ENCODE measurements around the gene BCAM. TPM values are rescaled to one million over a fixed set of nuclear protein-coding genes. Genes with fewer than 3 reads are reported as not detected.
A peak's percentile ranks its signal among the peaks of the same experiment; 100 is the strongest.

BCAM gene
- polyA plus RNA-seq, 1 donor from 2014 or later = 0.54 TPM

GRCh38 chr19:44841231-44841630 lies 32.3 kb downstream of the BCAM start:
- Histone ChIP-seq H3K9me2 (ENCODE audit: insufficient read depth, low read length) (no peaks in the 10 kb centered on the region), H3K4me3 (ENCODE audit: low read length) (no peak overlapping the region), H3K9me3 (ENCODE audit: low read length) (no peaks in the 10 kb centered on the region), H3K4me2 (ENCODE audit: low read length) (no peak overlapping the region), H3K27me3 (ENCODE audit: insufficient read depth, low read depth, low read length) (no peaks in the 10 kb centered on the region), H3K79me2 (replicated peaks; ENCODE audit: insufficient read depth, low read length) (no peaks in the 10 kb centered on the region), H3K36me3 (ENCODE audit: insufficient read depth, low read length) (no peaks in the 10 kb centered on the region), H3F3A (ENCODE audit: insufficient read depth, low read length, poor library complexity, severe bottlenecking) (no peaks in the 10 kb centered on the region), H3K9ac (ENCODE audit: low read length) (no peak overlapping the region), H3K27ac (ENCODE audit: low read length) (no peak overlapping the region), H2AFZ (ENCODE audit: low read depth, low read length) (no peak overlapping the region), H4K20me1 (ENCODE audit: insufficient read depth) (no peaks in the 10 kb centered on the region)
- TF ChIP-seq MXI1 (conservative IDR thresholded peaks at IDR 0.05; ENCODE audit: poor library complexity, severe bottlenecking) (no peak), SMC3 (conservative IDR thresholded peaks at IDR 0.05; ENCODE audit: poor library complexity) (no peak), EP300 (conservative IDR thresholded peaks at IDR 0.05; ENCODE audit: poor library complexity, severe bottlenecking) (no peak), EZH2 (IDR thresholded peaks at IDR 0.05; ENCODE audit: borderline replicate concordance, insufficient read depth, low read length, poor library complexity, severe bottlenecking) (no peak), CTCF (IDR thresholded peaks at IDR 0.05; ENCODE audit: poor library complexity, severe bottlenecking) (no peak), RAD21 (conservative IDR thresholded peaks at IDR 0.05) (no peak), REST (IDR thresholded peaks at IDR 0.05; ENCODE audit: borderline replicate concordance) (no peak), TAF1 (IDR thresholded peaks at IDR 0.05; ENCODE audit: low read depth) (no peak), POLR2AphosphoS5 (IDR thresholded peaks at IDR 0.05) (no peak)

GRCh38 chr19:44845286-44845611 lies 36.3 kb downstream of the BCAM start:
- no peaks in the 10 kb centered on the region for H3F3A ChIP-seq (ENCODE audit: insufficient read depth, low read length, poor library complexity, severe bottlenecking)
- peak overlapping the region; percentile 94 for H3K4me3 ChIP-seq (ENCODE audit: low read length)
- peaks cover 23% of the 10 kb centered on the region for H3K79me2 ChIP-seq (replicated peaks; ENCODE audit: insufficient read depth, low read length)
- no peak overlapping the region for H3K4me2 ChIP-seq (ENCODE audit: low read length)
- no peaks in the 10 kb centered on the region for H3K36me3 ChIP-seq (ENCODE audit: insufficient read depth, low read length)
- H2AFZ ChIP-seq (ENCODE audit: low read depth, low read length) = peak overlapping the region; percentile 15
- no peak for TF ChIP-seq MXI1 (conservative IDR thresholded peaks at IDR 0.05; ENCODE audit: poor library complexity, severe bottlenecking)
- H3K27me3 ChIP-seq (ENCODE audit: insufficient read depth, low read depth, low read length) = no peaks in the 10 kb centered on the region
- H4K20me1 ChIP-seq (ENCODE audit: insufficient read depth) = no peaks in the 10 kb centered on the region
- H3K27ac ChIP-seq (ENCODE audit: low read length) = peak overlapping the region; percentile 63
- peak overlapping the region; percentile 95 for H3K9ac ChIP-seq (ENCODE audit: low read length)
- H3K9me3 ChIP-seq (ENCODE audit: low read length) = no peaks in the 10 kb centered on the region
- no peaks in the 10 kb centered on the region for H3K9me2 ChIP-seq (ENCODE audit: insufficient read depth, low read length)

Measured in neural cell (in vitro differentiated cells).